ENCODE measurements around the gene CYB5D1. TPM values are rescaled to one million over a fixed set of nuclear protein-coding genes. Genes with fewer than 3 reads are reported as not detected.

CYB5D1 gene
- total RNA-seq, 1 experiment from 2014 or later, result 18.0 TPM

- no peaks in the 10 kb centered on the region for H3K9me3 Mint-ChIP-seq
- no peak overlapping the region for H4K5ac ChIP-seq (ENCODE audit: insufficient read length, low read depth, low read length)
- no peak overlapping the region for H2BK20ac ChIP-seq (ENCODE audit: low read depth, low read length, poor library complexity, severe bottlenecking)
- no peaks in the 10 kb centered on the region for H3K9me3 ChIP-seq (ENCODE audit: control insufficient read depth, low read depth, low read length)
- no peak overlapping the region for H2AFZ ChIP-seq (ENCODE audit: low read length)
- no peak overlapping the region for H3T11ph ChIP-seq (ENCODE audit: low read length)
- H3K56ac ChIP-seq (ENCODE audit: insufficient read length, low read depth, low read length), result no peak overlapping the region
- H4K91ac ChIP-seq (ENCODE audit: insufficient read length, low read depth, low read length), result no peak overlapping the region
- no peak overlapping the region for H3K27ac Mint-ChIP-seq
- H3K27ac ChIP-seq (ENCODE audit: insufficient read length, low read depth, low read length), result no peak overlapping the region
- peaks cover 3 to 4% of the 10 kb centered on the region in 2 experiments for H3K4me1 Mint-ChIP-seq
- H3K9ac ChIP-seq (ENCODE audit: extremely low read depth, insufficient read length, low read length), result peak overlapping the region; percentile 12
- no peaks in the 10 kb centered on the region for H3K4me1 ChIP-seq (ENCODE audit: insufficient read depth, low read length)
- H2BK12ac ChIP-seq (ENCODE audit: insufficient read length, low read depth, low read length), result no peak overlapping the region
- H2BK5ac ChIP-seq (ENCODE audit: insufficient read length, low read length), result no peak overlapping the region
- H2BK120ac ChIP-seq (ENCODE audit: low read depth, low read length, poor library complexity, severe bottlenecking), result no peak overlapping the region
- H3K23me2 ChIP-seq (ENCODE audit: insufficient read length, low read depth, low read length, poor library complexity, severe bottlenecking), result peaks cover 28% of the 10 kb centered on the region
- no peak for TF ChIP-seq CTCF (conservative IDR thresholded peaks at IDR 0.05)
- H3K79me2 ChIP-seq (ENCODE audit: insufficient read depth, low read length), result no peaks in the 10 kb centered on the region
- peak; percentile 87 for DNase-seq
- no peaks in the 10 kb centered on the region for H3K79me1 ChIP-seq (ENCODE audit: insufficient read depth, low read depth, low read length, poor library complexity, severe bottlenecking)
- H3K27me3 ChIP-seq (ENCODE audit: insufficient read depth, low read length), result no peaks in the 10 kb centered on the region; the same call in 1 of the 2 replicates
- H4K20me1 ChIP-seq (ENCODE audit: control insufficient read depth, insufficient read depth, insufficient read length), result no peaks in the 10 kb centered on the region
- H3K14ac ChIP-seq (ENCODE audit: insufficient read depth, low read length), result peak overlapping the region; percentile 64; the same call in 1 of the 2 replicates
- no peak overlapping the region for H2AK5ac ChIP-seq (ENCODE audit: insufficient read length, low read length)
- H3K4ac ChIP-seq (ENCODE audit: low read depth, low read length), result no peak overlapping the region
- H3K36me3 Mint-ChIP-seq (ENCODE audit: insufficient read depth in 1 of 3, low read depth in 3 of 3), result peaks cover 0 to 13% (median 0%) of the 10 kb centered on the region in 3 experiments; a peak in 3 of 7 replicates
- no peak overlapping the region for H3K18ac ChIP-seq (ENCODE audit: insufficient read length, low read depth, low read length)
- no peaks in the 10 kb centered on the region; the same call in none of the 2 replicates for H3K27me3 Mint-ChIP-seq (ENCODE audit: low read depth)
- no peak overlapping the region for H3K4me3 Mint-ChIP-seq
- no peak overlapping the region for H4K8ac ChIP-seq (replicated peaks; ENCODE audit: insufficient read length, low read depth, low read length)
- no peak overlapping the region for H2BK15ac ChIP-seq (ENCODE audit: low read depth, low read length)
- WGBS (ENCODE audit: extremely low coverage, insufficient read length, low lambda C conversion rate), result no CpG with 5 or more reads among the region's 35 CpGs
- H3K23ac ChIP-seq (ENCODE audit: insufficient read length, low read depth, low read length), result no peak overlapping the region
- peak overlapping the region; percentile 82 for H3K4me2 ChIP-seq (ENCODE audit: insufficient read depth, insufficient read length, low read length)
Measured at GRCh38 chr17:7887482-7888183, 29.8 kb downstream of the CYB5D1 start.
